SU-DHL-6 (cell line): ENCODE results near the gene SLC9A2.

Source experiments
- CTCF ChIP-seq: fragments of 200-600 bp; sonication (generic); IDR thresholded peaks from one replicate; pipeline ENCODE4 v1.5.1; 2017; ENCODE audit warnings: antibody characterized with exemption, mild to moderate bottlenecking, low read length, moderate library complexity; ENCODE audit not compliant: insufficient read depth, poor library complexity, severe bottlenecking
- EZH2phosphoT487 ChIP-seq: fragments of 200-600 bp; sonication (generic), shearing (Covaris generic); conservative IDR thresholded peaks from 2 replicates; pipeline ENCODE4 v1.6.1; 2018; ENCODE audit warnings: mild to moderate bottlenecking, antibody characterized with exemption, low read length, moderate library complexity, mixed read lengths

DNA sequence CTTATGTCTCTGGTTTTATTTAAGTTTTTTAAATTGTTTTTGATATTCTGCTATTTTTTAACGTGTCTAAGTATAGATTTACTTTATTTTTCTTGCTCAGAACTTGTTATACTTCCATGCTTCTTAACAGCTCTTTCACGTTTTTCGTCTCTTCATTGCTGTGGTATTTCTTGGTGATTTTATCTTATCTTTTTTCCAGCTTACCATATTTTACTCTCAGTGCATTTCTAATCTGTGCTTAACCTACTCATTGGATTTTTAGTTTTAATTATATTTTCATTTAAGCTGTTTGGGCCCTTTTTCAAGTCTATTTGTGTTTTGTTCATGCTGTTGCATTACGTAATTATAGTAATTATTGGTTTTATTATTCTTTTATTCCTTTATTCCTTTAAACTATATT is 11.1 kb downstream of the SLC9A2 start:
- no peak for TF ChIP-seq CTCF
- no peak for TF ChIP-seq EZH2phosphoT487
